Epithelial cell of proximal tubule (primary cell): ENCODE measurements around the gene MOG. TPM values are rescaled to one million over a fixed set of nuclear protein-coding genes. Genes with fewer than 3 reads are reported as not detected.

Experiments
- DNase-seq: peaks from one replicate; pipeline ENCODE4 v3.0.0-alpha.2; 2011; ENCODE audit warnings: low read depth
- H3K4me3 ChIP-seq: 2 replicates; pipeline ENCODE4 v1.5.1; 2011; ENCODE audit warnings: low read depth, mild to moderate bottlenecking, low read length
- CTCF ChIP-seq: conservative IDR thresholded peaks from 2 replicates; pipeline ENCODE4 v1.5.1; 2012; ENCODE audit warnings: low read depth, mild to moderate bottlenecking, low read length
- total RNA-seq: library from RNA; depleted of rRNA; stranded (reverse); fragments of >200 nt; gene quantifications from 2 replicates; pipeline ENCODE4 v1.2.3, GENCODE V29; 2015

MOG gene
- total RNA-seq, 1 donor from 2014 or later, result not detected

- no peak overlapping the region for H3K4me3 ChIP-seq
- peak; percentile 92 for TF ChIP-seq CTCF
- DNase-seq, result no peak
Measured at GRCh38 chr6:29696147-29697125, 39.5 kb downstream of the MOG start.

GRCh38 chr6:29702519-29703103, 45.7 kb downstream of the MOG start:
- TF ChIP-seq CTCF, result peak; percentile 75
- no peak for DNase-seq
- H3K4me3 ChIP-seq, result no peak overlapping the region

GRCh38 chr6:29705389-29706231, 48.7 kb downstream of the MOG start:
- H3K4me3 ChIP-seq, result no peak overlapping the region
- peak; percentile 72 for TF ChIP-seq CTCF
- no peak for DNase-seq

- no peak overlapping the region for H3K4me3 ChIP-seq
- no peak for DNase-seq
- no peak for TF ChIP-seq CTCF
Measured at GRCh38 chr6:29708432-29709179, 51.7 kb downstream of the MOG start.

GRCh38 chr6:29709188-29709587, 52.3 kb downstream of the MOG start:
- no peak for DNase-seq
- TF ChIP-seq CTCF, result no peak
- no peak overlapping the region for H3K4me3 ChIP-seq

DNA sequence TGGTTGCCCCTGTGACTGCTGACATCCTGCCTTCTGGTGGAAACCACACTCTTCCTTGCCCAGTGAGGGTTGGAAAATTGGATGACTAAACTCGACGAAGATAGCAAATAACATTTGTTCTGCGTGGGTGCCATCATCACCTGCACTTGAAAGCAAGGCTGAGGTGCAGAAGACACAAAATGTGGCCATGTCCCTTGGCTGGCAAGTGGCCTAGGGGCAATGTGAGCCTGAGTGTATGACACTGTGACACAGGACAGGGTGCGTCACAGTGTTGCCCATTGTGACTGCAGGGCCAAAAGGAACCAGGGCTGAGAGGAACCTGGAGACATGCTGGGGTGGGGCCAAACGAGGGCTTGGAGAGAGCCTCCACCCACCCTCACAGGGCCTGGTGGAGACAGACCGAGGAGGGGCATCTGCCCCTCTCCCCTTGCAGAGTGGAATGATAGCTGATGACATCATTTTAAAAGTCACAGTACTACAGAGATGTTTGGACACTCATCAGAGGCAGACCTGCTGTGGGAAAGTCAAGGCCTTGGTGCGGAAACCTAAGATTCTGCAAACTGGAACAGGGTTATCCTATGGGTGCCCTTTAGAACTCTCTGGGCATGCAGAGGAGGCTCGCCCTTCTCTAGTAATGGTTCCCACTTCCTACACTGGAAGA, 53.5 kb downstream of the MOG start:
- no peak overlapping the region for H3K4me3 ChIP-seq
- no peak for TF ChIP-seq CTCF
- DNase-seq, result no peak
